ENCODE data around the gene TACC2. TPM values are rescaled to one million over a fixed set of nuclear protein-coding genes. Genes with fewer than 3 reads are reported as not detected.

TACC2 gene
- total and polyA plus RNA-seq, 5 donors from 2014 or later, result not detected

- Mint-ChIP-seq H3K27ac (no peak overlapping the region), H3K27me3 (peaks cover 4% of the 10 kb centered on the region), H3K4me1 (peaks cover 0 to 3% (median 0%) of the 10 kb centered on the region in 4 donors), H3K9me3 (peaks cover 0 to 10% (median 2%) of the 10 kb centered on the region in 7 donors), H3K36me3 (no peaks in the 10 kb centered on the region), H3K4me3 (no peak overlapping the region)
- Histone ChIP-seq H3K4me3 (ENCODE audit: low read depth, low read length) (no peak overlapping the region), H3K4me1 (ENCODE audit: control insufficient read depth, insufficient read depth, low read length, poor library complexity, severe bottlenecking) (no peaks in the 10 kb centered on the region), H3K9me3 (ENCODE audit: control insufficient read depth in 2 of 2, low read length in 2 of 2) (no peaks in the 10 kb centered on the region), H3K36me3 (ENCODE audit: control insufficient read depth, insufficient read depth, low read length) (no peaks in the 10 kb centered on the region), H3K27ac (ENCODE audit: insufficient read depth, low read length, poor library complexity, severe bottlenecking) (no peak overlapping the region), H3K27me3 (ENCODE audit: control insufficient read depth, insufficient read depth, low read length) (no peaks in the 10 kb centered on the region)
- DNase-seq (peak in 1 of 3 donors; percentile 1), ATAC-seq (ENCODE audit: low read depth in 2 of 2) (no peak)
These were observed 153.8 kb downstream of the TACC2 start for GRCh38 chr10:122142641-122143237.

- no peak for DNase-seq
- H3K4me1 Mint-ChIP-seq, result peaks cover 0 to 3% (median 0%) of the 10 kb centered on the region in 4 donors
- no peak for ATAC-seq (ENCODE audit: low read depth in 2 of 2)
- no peaks in the 10 kb centered on the region for H3K36me3 Mint-ChIP-seq
- no peaks in the 10 kb centered on the region for H3K27me3 ChIP-seq (ENCODE audit: control insufficient read depth, insufficient read depth, low read length)
- H3K27me3 Mint-ChIP-seq, result peaks cover 4% of the 10 kb centered on the region
- peaks cover 0 to 10% (median 2%) of the 10 kb centered on the region in 7 donors for H3K9me3 Mint-ChIP-seq
- no peak overlapping the region for H3K4me3 ChIP-seq (ENCODE audit: low read depth, low read length)
- no peak overlapping the region for H3K4me3 Mint-ChIP-seq
- no peaks in the 10 kb centered on the region for H3K36me3 ChIP-seq (ENCODE audit: control insufficient read depth, insufficient read depth, low read length)
- H3K4me1 ChIP-seq (ENCODE audit: control insufficient read depth, insufficient read depth, low read length, poor library complexity, severe bottlenecking), result no peaks in the 10 kb centered on the region
- no peak overlapping the region for H3K27ac ChIP-seq (ENCODE audit: insufficient read depth, low read length, poor library complexity, severe bottlenecking)
- no peaks in the 10 kb centered on the region for H3K9me3 ChIP-seq (ENCODE audit: control insufficient read depth in 2 of 2, low read length in 2 of 2)
- H3K27ac Mint-ChIP-seq, result no peak overlapping the region
These were observed 154.4 kb downstream of the TACC2 start for GRCh38 chr10:122143238-122143841.

- H3K27me3 Mint-ChIP-seq, result peaks cover under 1% of the 10 kb centered on the region
- H3K27ac Mint-ChIP-seq, result no peak overlapping the region
- no peak overlapping the region for H3K4me3 ChIP-seq (ENCODE audit: low read depth, low read length)
These were observed 155.2 kb downstream of the TACC2 start for GRCh38 chr10:122144199-122144598.

DNA sequence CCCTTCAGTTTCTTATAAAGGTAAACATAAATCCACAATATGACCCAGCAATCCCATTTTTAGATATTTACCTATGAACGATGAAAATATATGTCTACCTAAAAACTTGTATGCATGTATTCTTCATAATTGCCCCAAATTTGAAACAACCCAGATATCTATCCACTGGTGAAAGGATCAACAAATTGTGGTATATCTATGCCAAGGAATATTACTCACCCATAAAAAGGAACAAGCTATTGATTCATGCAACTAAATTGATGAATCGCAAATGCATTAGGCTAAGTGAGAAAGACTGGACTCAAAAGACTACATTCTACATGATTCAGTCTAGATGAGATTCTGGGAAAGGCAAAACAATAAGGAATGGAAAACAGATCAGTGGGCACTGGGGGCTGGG, 156.2 kb downstream of the TACC2 start:
- Mint-ChIP-seq H3K4me1 (peaks cover 0 to 3% (median 0%) of the 10 kb centered on the region in 4 donors), H3K36me3 (no peaks in the 10 kb centered on the region), H3K27ac (no peak overlapping the region), H3K4me3 (no peak overlapping the region), H3K9me3 (peaks cover 0 to 10% (median 2%) of the 10 kb centered on the region in 7 donors), H3K27me3 (no peaks in the 10 kb centered on the region)
- no peaks in the 10 kb centered on the region for H3K36me3 ChIP-seq (ENCODE audit: control insufficient read depth, insufficient read depth, low read length)
- ATAC-seq (ENCODE audit: low read depth in 2 of 2), result no peak
- H3K9me3 ChIP-seq (ENCODE audit: control insufficient read depth in 2 of 2, low read length in 2 of 2), result no peaks in the 10 kb centered on the region
- no peak overlapping the region for H3K27ac ChIP-seq (ENCODE audit: insufficient read depth, low read length, poor library complexity, severe bottlenecking)
- no peak overlapping the region for H3K4me3 ChIP-seq (ENCODE audit: low read depth, low read length)
- no peaks in the 10 kb centered on the region for H3K27me3 ChIP-seq (ENCODE audit: control insufficient read depth, insufficient read depth, low read length)
- H3K4me1 ChIP-seq (ENCODE audit: control insufficient read depth, insufficient read depth, low read length, poor library complexity, severe bottlenecking), result no peaks in the 10 kb centered on the region
- no peak for DNase-seq

More at GRCh38 chr10:122144199-122144598, 155.2 kb downstream of the TACC2 start:
- Histone ChIP-seq H3K9me3 (ENCODE audit: control insufficient read depth in 2 of 2, low read length in 2 of 2) (no peaks in the 10 kb centered on the region), H3K36me3 (ENCODE audit: control insufficient read depth, insufficient read depth, low read length) (no peaks in the 10 kb centered on the region), H3K27me3 (ENCODE audit: control insufficient read depth, insufficient read depth, low read length) (no peaks in the 10 kb centered on the region), H3K4me1 (ENCODE audit: control insufficient read depth, insufficient read depth, low read length, poor library complexity, severe bottlenecking) (no peaks in the 10 kb centered on the region), H3K27ac (ENCODE audit: insufficient read depth, low read length, poor library complexity, severe bottlenecking) (no peak overlapping the region)
- DNase-seq, result no peak
- ATAC-seq (ENCODE audit: low read depth in 2 of 2), result no peak
- H3K4me3 Mint-ChIP-seq, result no peak overlapping the region
- peaks cover 0 to 3% (median 0%) of the 10 kb centered on the region in 4 donors for H3K4me1 Mint-ChIP-seq
- H3K9me3 Mint-ChIP-seq, result peaks cover 0 to 10% (median 2%) of the 10 kb centered on the region in 7 donors
- no peaks in the 10 kb centered on the region for H3K36me3 Mint-ChIP-seq

DNA sequence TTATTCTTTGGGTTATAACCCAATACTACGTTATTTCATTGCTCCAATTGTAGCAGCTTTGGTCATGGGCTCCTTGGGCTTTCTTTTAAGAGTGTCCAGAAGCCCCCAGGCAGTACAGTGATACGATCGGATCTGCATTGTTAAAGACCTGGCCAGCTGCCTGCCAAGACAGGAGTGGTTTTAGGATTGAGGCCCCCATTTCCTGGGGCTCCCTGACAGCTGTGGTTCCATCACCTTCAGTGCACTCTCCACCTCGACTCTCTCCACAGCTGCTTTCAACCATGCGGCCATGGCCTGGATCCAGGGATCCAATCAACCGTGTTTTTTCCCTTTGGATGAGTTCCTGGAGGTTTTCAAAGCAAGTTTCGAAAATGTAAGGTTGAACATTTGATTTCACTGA, 158.7 kb downstream of the TACC2 start:
- H3K36me3 Mint-ChIP-seq, result no peaks in the 10 kb centered on the region
- H3K27me3 Mint-ChIP-seq, result peaks cover 4% of the 10 kb centered on the region
- H3K4me1 ChIP-seq (ENCODE audit: control insufficient read depth, insufficient read depth, low read length, poor library complexity, severe bottlenecking), result no peaks in the 10 kb centered on the region
- no peaks in the 10 kb centered on the region for H3K36me3 ChIP-seq (ENCODE audit: control insufficient read depth, insufficient read depth, low read length)
- no peaks in the 10 kb centered on the region for H3K9me3 ChIP-seq (ENCODE audit: control insufficient read depth in 2 of 2, low read length in 2 of 2)
- H3K27ac ChIP-seq (ENCODE audit: insufficient read depth, low read length, poor library complexity, severe bottlenecking), result no peak overlapping the region
- H3K4me3 ChIP-seq (ENCODE audit: low read depth, low read length), result no peak overlapping the region
- H3K4me3 Mint-ChIP-seq, result no peak overlapping the region
- DNase-seq (no peak), ATAC-seq (ENCODE audit: low read depth in 2 of 2) (no peak)
- H3K27me3 ChIP-seq (ENCODE audit: control insufficient read depth, insufficient read depth, low read length), result no peaks in the 10 kb centered on the region
- peaks cover 0 to 10% (median 2%) of the 10 kb centered on the region in 7 donors for H3K9me3 Mint-ChIP-seq
- H3K4me1 Mint-ChIP-seq, result peaks cover 0 to 3% (median 0%) of the 10 kb centered on the region in 4 donors
- no peak overlapping the region for H3K27ac Mint-ChIP-seq

GRCh38 chr10:122148876-122149560, 160.1 kb downstream of the TACC2 start:
- DNase-seq, result no peak
- H3K4me1 Mint-ChIP-seq, result no peaks in the 10 kb centered on the region

DNA sequence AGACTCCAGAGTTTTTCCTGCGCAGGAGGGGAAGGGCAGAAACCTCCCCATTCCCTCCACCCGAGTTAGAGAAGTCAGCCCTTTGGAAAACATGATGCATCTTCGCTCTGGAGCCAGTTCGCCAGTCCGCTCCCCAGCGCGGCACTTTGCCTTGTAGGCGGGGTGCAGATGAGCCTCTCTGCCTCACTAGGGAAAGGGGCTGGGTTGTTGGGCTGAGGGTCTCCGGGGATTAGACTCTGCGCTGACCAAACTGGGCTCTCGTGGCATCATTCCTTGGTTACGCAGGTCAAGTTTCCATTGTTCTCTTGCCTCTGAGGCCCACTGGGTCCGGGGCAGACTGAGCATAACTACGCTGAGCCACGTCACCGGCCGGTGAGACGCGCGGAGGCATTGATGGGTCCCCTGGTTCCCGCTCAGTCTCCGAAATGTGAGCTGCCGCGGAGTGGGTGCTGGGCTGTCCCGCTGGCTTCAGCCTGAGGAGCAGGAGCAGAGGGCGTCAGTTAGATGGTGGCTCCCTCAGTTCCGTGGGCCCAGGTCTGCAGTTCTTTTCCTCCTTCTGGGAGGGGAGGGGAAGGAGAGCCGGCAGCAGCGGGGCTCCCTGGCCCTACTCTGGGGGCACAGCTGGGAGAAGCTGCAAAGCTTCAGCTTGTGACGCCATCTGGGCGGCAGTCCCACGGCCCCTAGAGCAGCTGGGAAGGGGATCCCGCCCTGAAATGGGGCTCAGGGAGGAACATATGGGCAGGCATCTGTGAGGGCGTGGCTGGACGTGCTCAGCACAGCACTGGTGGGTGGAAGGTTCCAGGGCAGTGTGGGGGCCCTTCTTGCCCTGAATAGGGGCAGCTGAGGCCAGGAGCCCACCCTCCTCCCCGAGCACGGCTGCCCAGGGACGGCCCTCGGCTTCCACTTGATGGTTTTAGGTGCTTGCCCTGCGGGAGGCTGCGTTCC, 160.9 kb downstream of the TACC2 start:
- H3K27me3 Mint-ChIP-seq, result peaks cover 4% of the 10 kb centered on the region
- DNase-seq, result no peak
- peaks cover 0 to 10% (median 2%) of the 10 kb centered on the region in 7 donors for H3K9me3 Mint-ChIP-seq
- Histone ChIP-seq H3K9me3 (ENCODE audit: control insufficient read depth in 2 of 2, low read length in 2 of 2) (no peaks in the 10 kb centered on the region), H3K27me3 (ENCODE audit: control insufficient read depth, insufficient read depth, low read length) (no peaks in the 10 kb centered on the region), H3K27ac (ENCODE audit: insufficient read depth, low read length, poor library complexity, severe bottlenecking) (no peak overlapping the region), H3K4me1 (ENCODE audit: control insufficient read depth, insufficient read depth, low read length, poor library complexity, severe bottlenecking) (no peaks in the 10 kb centered on the region), H3K36me3 (ENCODE audit: control insufficient read depth, insufficient read depth, low read length) (no peaks in the 10 kb centered on the region), H3K4me3 (ENCODE audit: low read depth, low read length) (no peak overlapping the region)
- no peaks in the 10 kb centered on the region for H3K4me1 Mint-ChIP-seq
- no peak for ATAC-seq (ENCODE audit: low read depth in 2 of 2)
- no peaks in the 10 kb centered on the region for H3K36me3 Mint-ChIP-seq
- no peak overlapping the region for H3K27ac Mint-ChIP-seq
- no peak overlapping the region for H3K4me3 Mint-ChIP-seq

More at GRCh38 chr10:122148876-122149560, 160.1 kb downstream of the TACC2 start:
- no peak for ATAC-seq (ENCODE audit: low read depth in 2 of 2)
- Histone ChIP-seq H3K36me3 (ENCODE audit: control insufficient read depth, insufficient read depth, low read length) (no peaks in the 10 kb centered on the region), H3K27ac (ENCODE audit: insufficient read depth, low read length, poor library complexity, severe bottlenecking) (no peak overlapping the region), H3K27me3 (ENCODE audit: control insufficient read depth, insufficient read depth, low read length) (no peaks in the 10 kb centered on the region), H3K9me3 (ENCODE audit: control insufficient read depth in 2 of 2, low read length in 2 of 2) (no peaks in the 10 kb centered on the region), H3K4me3 (ENCODE audit: low read depth, low read length) (no peak overlapping the region), H3K4me1 (ENCODE audit: control insufficient read depth, insufficient read depth, low read length, poor library complexity, severe bottlenecking) (no peaks in the 10 kb centered on the region)
- Mint-ChIP-seq H3K9me3 (peaks cover 0 to 10% (median 2%) of the 10 kb centered on the region in 7 donors), H3K27ac (no peak overlapping the region), H3K27me3 (peaks cover 4% of the 10 kb centered on the region), H3K36me3 (no peaks in the 10 kb centered on the region), H3K4me3 (no peak overlapping the region)
